HG03175 (cell line): ENCODE measurements around the gene TMEM234.

Experiments
- ATAC-seq: cut with Tn5 transposase; IDR thresholded peaks from one replicate; pipeline ENCODE4 v1.9.1; 2021; ENCODE audit warnings: mild to moderate bottlenecking, moderate library complexity; ENCODE audit not compliant: unreplicated experiment

TMEM234 gene

GRCh38 chr1:32180186-32181060 lies 41.7 kb downstream of the TMEM234 start:
- ATAC-seq = no peak

- ATAC-seq = peak; percentile 88
These were observed 42.5 kb downstream of the TMEM234 start, which contains the start of gene TXLNA for GRCh38 chr1:32179443-32180185. Gene TXLNA, plus strand, starts transcription at chr1:32179675. Its CDS starts 671 bp downstream, at chr1:32180346.

GRCh38 chr1:32179193-32179442 lies 43.0 kb downstream of the TMEM234 start:
- ATAC-seq = no peak

DNA sequence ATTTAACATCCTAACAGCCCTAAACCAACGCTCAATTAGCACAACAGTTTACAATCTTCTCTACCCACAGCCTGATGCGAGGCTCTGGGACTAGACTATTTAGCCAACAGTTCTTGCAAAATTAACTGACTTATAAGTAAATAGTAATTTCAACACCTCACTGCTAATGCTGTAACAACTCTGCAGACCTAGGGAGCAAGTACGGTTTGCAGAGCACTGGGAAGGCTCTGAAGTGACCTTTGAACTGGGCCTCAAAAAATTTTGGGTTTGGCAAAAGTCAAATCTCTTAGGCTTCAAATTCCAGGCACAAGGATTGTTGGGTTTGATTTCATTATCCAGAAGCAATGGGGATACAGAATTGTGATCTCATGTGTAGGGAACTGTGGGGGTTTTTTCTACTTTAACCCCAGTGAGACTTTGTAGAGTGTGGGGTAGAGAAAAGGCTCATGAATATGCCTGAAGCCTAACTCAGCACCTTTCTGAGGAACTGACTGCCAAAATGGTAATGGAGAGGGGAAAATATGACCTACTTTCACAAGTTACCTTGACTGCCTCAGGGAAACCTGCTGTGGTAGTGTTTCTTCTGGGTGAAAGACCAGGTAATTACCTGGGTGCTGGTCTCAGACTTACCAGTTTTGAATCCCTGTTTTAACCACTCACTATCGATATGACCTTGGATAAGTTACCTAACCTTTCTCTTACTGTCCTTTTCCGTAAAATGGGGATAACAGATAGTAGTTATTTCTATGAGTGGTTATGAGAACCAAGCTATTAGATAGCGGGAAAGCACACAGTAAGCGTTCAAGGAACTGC lies 43.6 kb downstream of the TMEM234 start:
- ATAC-seq = no peak

DNA sequence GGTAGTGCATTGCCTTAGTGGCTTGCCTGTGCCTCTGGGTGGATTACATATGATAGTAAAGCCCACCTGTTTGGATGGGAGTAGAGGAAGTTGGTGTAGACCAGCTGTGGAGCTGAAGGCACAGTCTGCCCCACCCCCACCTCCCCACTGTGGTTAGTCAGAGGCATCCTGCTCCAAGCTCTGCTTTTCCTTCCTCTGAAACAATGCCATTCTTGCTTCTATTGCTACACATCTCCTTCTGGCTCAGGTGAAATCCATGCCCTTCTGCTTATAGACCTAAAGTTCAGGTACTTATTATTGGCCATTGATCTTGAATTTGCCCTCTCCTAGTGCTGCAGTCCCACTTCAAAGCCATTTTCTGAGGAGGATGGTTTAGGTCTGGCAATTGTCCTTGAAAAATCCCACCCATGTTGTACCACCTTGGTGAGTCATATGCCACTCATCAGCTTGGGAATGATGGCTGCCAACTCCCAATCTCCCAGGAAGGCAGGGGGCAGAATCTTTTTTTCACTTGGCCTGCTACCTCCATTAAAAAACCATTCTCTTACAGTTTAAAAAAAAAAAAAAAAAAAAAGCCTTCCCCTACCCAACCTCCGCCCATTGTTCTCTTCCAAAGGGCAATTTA lies 49.4 kb downstream of the TMEM234 start:
- no peak for ATAC-seq

- ATAC-seq = no peak
These were observed 51.2 kb downstream of the TMEM234 start for GRCh38 chr1:32170991-32171390.
